Bronchial epithelial cell (primary cell): Measurements from ENCODE around the gene HYDIN. TPM values are rescaled to one million over a fixed set of nuclear protein-coding genes. Genes with fewer than 3 reads are reported as not detected.

Experiments
- DNase-seq: peaks from one replicate; pipeline ENCODE4 v3.0.0-alpha.2; 2010; ENCODE audit warnings: low read depth
- FAIRE-seq: peaks from 2 replicates; lab custom pipeline; 2011; peaks lifted over from hg19 to GRCh38; lab: Jason Lieb, UNC
- H3K27me3 ChIP-seq: 2 replicates; pipeline ENCODE4 v1.5.1; 2011; ENCODE audit warnings: low read length; ENCODE audit not compliant: control insufficient read depth, insufficient read depth
- H3K36me3 ChIP-seq: 2 replicates; pipeline ENCODE4 v1.5.1; 2011; ENCODE audit warnings: low read length; ENCODE audit not compliant: control insufficient read depth, insufficient read depth
- H3K4me3 ChIP-seq: 2 replicates; pipeline ENCODE4 v1.5.1; 2011; ENCODE audit warnings: mild to moderate bottlenecking, low read depth, low read length, control low read depth
- total RNA-seq: library from RNA; depleted of rRNA; stranded (reverse); fragments of >200 nt; gene quantifications from 2 replicates; pipeline ENCODE4 v1.2.1, GENCODE V29; 2014
- TF ChIP-seq, protein P1 (sequence below): IDR thresholded peaks from 2 replicates; pipeline ENCODE4 v1.5.1; 2011; ENCODE audit warnings: mild to moderate bottlenecking, moderate library complexity, low read length, control low read depth, inconsistent platforms; ENCODE audit not compliant: insufficient read depth, severe bottlenecking

The HYDIN gene
- total RNA-seq, 1 donor from 2014 or later, result 1.3 TPM

DNA sequence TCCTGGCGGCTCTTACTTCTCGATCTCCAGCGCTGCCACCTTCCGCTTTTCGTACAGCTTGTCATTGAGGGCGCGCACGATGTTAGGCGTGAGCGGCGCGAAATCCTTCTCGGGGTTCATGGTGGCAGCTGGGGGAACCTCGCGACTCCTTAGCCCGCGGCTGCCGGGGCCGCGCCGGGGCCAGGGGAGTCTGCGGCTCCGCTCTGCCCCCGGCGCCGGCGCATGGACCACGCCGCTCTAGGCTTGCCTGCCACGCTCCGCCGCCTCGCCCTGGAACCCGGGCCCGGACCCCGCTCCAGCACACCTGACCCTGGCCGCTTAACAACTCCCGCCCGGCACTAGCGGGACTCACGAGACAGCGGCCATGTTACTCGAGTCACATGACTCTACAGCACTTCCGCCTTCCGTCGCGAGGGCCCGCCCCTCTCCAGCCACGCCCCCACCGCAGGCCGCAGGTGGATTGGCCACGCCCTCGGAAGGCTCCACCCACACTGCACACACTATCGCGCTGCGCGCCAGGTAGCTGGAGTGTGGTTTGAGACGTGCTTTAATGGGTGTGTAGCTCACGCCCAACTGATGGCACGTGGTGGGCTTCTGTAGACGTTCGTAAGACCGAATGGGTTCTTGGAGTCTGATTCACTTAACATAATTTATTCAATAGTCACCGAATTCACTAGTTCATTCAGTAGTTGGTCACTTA, 429.6 kb downstream of the HYDIN start, which contains the start of gene VAC14:
Gene VAC14 (minus strand): TSS at position 378 of the 700 bp plus-strand sequence. CDS start 258 bp downstream, at position 120.
- Histone ChIP-seq H3K27me3 (no peaks in the 10 kb centered on the region), H3K36me3 (peaks cover 5% of the 10 kb centered on the region), H3K4me3 (peak within 1 kb of the TSS; percentile 90)
- FAIRE-seq (no peak), DNase-seq (peak; percentile 89)
- TF ChIP-seq, protein P1, sequence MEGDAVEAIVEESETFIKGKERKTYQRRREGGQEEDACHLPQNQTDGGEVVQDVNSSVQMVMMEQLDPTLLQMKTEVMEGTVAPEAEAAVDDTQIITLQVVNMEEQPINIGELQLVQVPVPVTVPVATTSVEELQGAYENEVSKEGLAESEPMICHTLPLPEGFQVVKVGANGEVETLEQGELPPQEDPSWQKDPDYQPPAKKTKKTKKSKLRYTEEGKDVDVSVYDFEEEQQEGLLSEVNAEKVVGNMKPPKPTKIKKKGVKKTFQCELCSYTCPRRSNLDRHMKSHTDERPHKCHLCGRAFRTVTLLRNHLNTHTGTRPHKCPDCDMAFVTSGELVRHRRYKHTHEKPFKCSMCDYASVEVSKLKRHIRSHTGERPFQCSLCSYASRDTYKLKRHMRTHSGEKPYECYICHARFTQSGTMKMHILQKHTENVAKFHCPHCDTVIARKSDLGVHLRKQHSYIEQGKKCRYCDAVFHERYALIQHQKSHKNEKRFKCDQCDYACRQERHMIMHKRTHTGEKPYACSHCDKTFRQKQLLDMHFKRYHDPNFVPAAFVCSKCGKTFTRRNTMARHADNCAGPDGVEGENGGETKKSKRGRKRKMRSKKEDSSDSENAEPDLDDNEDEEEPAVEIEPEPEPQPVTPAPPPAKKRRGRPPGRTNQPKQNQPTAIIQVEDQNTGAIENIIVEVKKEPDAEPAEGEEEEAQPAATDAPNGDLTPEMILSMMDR, result no peak

DNA sequence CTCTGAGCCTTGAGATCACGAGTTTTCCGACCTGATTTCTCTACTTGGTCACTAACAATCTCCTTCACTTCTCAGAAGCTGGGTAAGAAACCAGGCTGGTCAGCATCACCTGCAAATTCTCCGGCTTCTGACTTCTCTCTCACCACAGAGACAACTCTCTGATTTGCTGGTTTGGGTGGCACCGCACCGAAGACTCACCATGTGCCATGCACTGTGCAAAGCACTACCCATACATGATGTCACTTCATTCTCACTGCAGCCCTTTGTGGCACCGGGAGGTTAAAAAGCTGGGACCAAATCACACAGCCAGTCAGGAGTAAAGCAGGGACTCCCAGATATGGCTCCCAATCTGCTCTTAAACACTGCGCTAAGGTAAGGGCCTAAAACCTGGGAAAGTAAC, 430.2 kb downstream of the HYDIN start:
- TF ChIP-seq, protein P1, result no peak
- peaks cover 5% of the 10 kb centered on the region for H3K36me3 ChIP-seq
- no peak for FAIRE-seq

DNA sequence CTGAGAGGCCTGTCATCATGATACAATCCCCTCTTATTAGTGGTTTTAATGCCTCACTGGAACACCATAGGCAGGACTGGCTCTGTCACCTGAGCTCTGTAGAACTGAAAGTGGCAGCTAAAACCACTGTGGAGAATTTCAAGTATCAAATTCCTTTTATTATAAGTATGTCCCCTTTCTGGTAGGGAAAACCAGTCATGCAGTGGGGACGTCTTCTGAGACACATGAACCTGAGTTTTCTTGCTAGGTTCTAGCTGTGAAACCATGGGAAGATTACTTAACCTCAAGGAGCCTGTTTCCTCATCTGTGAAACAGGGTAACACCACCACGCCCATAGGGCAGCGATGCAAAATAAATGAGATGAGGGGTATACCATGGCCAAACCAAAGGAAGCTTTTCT, 434.2 kb downstream of the HYDIN start:
- H3K27me3 ChIP-seq, result no peaks in the 10 kb centered on the region
- H3K36me3 ChIP-seq, result peaks cover 5% of the 10 kb centered on the region
- H3K4me3 ChIP-seq, result no peak overlapping the region
- DNase-seq, result no peak
- TF ChIP-seq, protein P1, result no peak
- no peak for FAIRE-seq

More for the DNA sequence above, 430.2 kb downstream of the HYDIN start:
- no peak for DNase-seq
- no peaks in the 10 kb centered on the region for H3K27me3 ChIP-seq
- H3K4me3 ChIP-seq, result peak overlapping the region; percentile 90

GRCh38 chr16:70795296-70795912, 435.1 kb downstream of the HYDIN start:
- Histone ChIP-seq H3K4me3 (no peak overlapping the region), H3K27me3 (no peaks in the 10 kb centered on the region)
- no peak for FAIRE-seq

GRCh38 chr16:70793851-70794502, 436.5 kb downstream of the HYDIN start:
- DNase-seq (no peak), FAIRE-seq (peak; percentile 83)
- Histone ChIP-seq H3K27me3 (no peaks in the 10 kb centered on the region), H3K4me3 (no peak overlapping the region), H3K36me3 (peaks cover 4% of the 10 kb centered on the region)
- TF ChIP-seq, protein P1, result no peak

More at GRCh38 chr16:70795296-70795912, 435.1 kb downstream of the HYDIN start:
- peaks cover 5% of the 10 kb centered on the region for H3K36me3 ChIP-seq
- TF ChIP-seq, protein P1, result no peak
- DNase-seq, result no peak
